Fibroblast of upper back skin (primary cell): ENCODE measurements around the gene UBE2N.
"Not testable (repeated sequence)": the region's sequence is repeated elsewhere in the genome, so short reads cannot be mapped to it uniquely, and the experiment has no call there.

Experiments used
- DNase-seq: peaks from one replicate; pipeline ENCODE4 v3.0.0-alpha.2; 2013

Gene UBE2N

DNA sequence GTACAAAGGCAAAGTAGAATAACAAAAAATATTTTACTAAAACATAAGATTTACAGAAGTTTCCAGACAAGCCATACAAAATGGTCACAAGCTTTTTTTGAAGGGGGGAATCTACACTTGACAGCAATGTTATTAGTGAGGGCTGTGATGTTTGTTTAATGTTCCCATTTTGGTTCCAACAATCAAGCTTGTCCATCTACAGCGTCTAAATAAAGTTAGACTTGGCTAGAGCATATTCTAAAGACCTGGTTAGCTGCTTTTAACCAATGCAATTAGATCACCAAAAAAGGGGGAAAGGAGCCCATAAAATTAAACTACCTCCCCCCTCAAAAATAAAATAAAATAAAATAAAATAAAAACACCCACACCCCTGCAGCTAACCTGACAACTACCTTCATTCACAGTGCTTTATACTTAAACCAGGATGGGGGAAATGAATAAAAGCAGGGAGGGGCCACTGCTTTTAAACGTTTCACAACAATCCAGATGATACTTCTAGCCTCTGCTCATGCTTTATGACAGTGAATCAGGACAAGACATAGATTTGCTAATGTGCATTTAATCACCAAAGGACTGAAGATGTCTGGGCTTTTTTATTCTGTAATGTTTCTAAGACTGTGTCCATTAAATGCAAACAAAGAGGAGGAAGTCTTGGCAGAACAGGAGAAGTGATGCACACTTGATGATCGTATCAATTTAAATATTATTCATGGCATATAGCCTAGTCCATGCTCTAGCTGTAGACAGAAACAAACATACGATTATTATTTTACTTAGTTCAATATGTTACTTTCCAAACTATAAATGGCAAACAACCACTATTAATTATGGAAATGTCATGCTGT is 32.2 kb downstream of the UBE2N start:
- DNase-seq, result not testable (repeated sequence)

DNA sequence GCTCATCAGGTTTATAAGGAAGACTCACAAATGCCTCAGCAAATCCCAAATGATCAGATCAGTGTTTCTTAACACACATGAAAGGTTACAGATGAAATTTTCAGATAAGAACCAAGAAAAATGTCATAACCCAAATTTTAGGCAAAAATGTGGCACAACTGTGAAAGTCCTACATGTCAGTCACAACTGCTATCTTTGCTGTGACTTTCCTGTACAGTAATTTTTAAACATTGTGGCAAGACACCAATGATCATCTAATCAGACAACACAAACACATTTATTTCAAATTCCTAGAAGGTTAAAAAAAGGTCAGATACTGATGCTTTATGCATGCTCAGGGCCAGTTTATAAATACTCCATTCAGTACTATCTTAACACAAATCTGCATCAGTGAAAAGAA is 32.9 kb downstream of the UBE2N start:
- no peak for DNase-seq

DNA sequence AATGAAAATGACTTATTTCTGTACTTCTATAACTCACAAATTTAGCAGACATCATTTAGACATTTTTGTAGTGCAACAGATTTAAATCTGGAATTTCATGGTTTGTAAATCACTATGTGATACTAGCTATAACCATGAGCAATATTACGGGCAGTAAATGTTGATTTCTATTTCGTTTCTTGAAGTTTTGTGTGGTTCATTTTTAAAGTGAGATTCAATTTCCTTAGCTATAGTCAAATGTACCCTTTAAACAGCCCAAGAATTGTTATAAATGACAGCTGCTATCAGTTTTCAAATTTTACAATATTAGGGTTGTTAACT is 33.8 kb downstream of the UBE2N start:
- DNase-seq, result no peak

DNA sequence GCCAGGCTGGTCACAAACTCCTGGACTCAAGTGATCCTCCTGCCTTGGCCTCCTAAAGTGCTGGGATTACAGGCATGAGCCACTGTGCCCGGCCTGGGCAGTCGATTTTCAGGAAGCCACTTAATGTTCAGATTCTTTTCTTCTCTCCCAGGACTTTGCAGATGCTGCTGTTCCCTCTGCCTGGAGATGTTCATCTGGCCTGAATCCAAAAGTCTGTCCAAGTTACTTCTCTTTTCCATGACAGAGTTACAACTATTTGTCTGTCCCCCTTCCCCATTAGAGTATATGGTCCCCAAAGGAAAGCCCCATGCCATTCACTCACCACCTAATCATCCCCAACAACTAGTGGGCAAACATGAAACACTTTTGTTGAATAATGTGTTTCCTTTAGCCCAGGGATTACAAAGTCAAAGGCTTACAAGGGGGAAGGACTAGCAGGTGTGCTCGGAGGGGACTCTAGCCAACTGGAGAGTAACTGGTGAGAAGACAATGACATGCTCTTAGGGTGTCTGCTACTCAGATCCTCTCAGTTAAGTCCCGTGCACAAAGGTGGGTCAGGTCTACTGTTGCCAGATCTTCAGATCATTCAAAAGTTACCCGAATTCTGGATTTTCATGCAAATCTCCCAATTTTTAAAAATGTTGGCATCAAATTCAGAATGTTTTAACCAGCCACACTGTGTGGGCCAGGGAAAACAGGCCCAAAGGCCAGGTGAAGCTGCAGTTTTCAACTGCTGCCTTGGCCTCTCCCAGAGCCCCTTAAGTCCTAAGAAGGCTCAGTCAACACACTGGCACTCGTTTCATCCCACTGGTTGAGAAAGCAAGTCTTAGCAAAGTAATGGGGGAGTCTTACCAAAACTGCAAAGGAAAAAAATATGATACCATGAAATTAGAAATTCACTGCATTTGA is 34.4 kb downstream of the UBE2N start:
- DNase-seq, result no peak

DNA sequence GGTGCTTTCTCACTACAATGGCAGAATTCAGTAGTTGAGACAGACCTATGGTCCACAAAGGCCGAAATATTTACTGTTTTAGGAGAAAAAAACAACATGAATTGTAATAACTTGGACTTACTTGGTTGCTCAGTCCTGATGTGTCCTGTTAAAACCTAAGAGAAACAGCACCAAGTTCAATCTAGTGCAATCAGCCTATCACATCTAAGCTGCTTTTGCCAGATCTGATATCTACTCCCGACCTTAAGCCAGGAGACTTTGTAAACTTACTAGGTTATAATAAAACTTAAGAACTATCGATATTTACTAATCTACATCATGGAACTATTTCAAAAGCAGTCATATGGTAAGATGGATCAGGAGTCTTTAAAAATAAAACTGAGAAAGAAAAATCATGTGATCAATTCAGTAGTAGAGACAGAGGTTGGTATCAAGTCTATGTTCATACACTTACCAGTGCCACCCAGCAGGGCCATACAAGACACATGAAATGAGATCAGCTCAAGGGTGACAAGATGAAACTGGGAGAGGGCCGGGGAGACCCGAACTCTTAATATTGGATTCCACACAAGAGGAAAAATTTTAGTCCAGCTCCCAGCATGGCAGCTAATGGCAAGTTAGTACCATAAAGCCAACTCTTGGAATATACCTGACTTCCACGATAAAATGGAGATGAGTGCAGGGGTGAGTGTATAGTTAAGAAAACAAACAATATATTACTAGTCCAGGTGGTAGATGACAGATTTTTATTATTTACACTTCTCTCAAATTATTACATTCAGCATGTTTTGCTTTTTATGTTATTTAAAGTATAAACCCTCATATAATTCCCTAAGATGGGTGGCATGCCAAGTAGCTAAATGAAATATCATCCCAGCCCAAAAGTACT is 36.5 kb downstream of the UBE2N start:
- no peak for DNase-seq

DNA sequence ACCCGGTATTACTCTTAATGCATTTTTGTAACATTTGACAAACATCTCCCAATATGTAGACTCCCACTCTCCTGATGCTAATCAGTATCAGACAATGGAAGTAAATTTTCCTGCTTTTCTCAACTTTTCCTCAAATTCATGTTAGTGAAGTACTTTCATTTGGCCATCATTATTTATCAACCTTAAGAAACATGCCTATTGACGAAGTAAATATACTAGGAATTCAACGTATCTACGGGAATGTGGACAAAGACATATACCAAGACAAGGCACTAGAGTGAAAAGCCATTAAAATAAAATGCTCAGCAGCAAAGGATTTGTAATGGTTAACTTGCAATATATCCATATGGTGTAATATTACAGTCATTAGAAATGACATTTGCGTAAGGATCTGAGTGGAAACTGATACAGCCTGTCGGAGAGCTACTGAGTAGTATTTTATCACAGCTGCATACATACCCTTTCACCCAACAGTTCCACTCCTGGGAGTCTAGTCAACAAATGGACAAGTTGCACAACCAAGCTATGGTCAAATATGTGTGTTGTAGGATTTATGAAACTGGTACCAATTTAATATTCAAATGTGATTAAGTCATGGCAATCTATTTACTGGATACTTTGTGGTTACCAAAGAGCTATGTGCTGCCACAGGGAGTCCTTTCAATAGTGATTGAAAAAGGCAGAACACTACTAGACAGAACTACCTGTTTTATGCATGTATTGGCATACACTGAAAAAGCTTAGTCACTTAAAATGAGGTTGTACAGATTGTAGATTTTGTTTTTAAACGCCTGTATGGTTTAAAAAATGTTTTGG is 37.6 kb downstream of the UBE2N start:
- DNase-seq, result peak; percentile 17

DNA sequence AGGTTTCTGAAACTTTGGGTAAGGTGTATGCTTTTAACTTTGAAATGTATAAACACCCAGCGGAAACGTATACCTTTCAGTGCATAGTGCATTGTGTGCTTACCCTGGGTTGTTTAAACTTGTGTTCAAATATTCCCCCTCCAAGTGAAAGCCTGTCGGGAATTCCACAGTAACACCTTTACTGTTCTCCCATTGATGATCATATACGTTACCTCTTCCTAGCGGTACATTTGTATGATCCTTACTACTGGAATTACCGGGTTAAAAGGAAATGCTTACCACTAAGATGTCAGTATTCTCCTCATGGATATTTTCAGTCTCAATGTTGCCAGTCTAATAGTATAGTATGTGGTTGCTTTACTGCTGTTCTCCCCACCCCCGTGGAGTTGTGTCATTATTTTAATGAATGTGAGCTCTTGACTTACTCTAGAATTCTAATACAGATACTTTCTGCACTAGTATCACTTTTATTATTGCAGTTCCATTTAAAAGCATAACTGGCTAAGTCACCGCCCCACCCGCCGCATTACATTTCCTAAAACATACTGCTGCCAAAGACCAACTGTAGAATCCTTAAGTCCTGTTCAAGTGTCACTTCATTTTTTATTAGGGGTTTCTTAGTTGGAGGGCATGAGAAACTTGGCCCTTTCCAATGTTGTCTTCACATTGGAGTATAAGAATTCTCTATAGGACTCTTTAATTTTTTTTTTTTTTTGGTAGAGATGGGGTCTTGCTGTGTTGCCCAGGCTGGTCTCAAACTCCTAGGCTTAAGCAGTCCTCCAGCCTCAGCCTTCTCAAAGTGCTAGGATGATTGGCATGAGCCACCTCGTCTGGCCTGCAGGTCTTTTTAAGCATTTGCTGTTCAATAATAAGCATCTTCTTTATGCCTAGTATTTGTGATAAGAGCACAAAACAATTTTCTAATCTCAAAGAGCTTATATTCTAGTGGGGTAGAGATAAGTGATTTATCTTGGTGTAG is 39.1 kb downstream of the UBE2N start:
- no peak for DNase-seq

DNA sequence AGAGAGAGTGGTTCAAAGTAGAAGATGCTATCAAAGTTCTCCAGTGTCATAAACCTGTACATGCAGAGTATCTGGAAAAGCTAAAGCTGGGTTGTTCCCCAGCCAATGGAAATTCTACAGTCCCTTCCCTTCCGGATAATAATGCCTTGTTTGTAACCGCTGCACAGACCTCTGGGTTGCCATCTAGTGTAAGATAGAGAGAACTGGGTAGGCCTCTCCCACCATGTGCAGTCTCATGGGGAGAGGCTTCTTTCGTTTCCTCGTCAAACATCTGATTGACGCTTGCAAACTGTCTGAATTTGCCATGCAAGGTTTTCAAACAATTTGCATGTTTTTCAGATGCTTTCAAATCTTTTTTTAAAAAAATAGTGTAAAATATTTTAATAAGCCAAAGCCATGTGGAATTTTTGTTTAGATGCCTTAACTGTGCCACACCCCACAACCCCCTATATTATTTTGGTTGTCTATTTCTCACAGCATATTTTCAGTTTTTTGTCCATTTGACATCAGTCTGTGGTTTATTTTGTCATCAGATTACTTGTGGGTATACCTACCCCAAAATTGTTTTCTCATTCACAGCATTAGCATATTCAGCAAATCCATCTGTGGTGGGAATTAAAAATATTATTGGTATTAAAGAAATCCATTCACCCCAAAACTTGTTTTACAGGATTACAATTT is 42.4 kb downstream of the UBE2N start:
- not testable (repeated sequence) for DNase-seq

DNA sequence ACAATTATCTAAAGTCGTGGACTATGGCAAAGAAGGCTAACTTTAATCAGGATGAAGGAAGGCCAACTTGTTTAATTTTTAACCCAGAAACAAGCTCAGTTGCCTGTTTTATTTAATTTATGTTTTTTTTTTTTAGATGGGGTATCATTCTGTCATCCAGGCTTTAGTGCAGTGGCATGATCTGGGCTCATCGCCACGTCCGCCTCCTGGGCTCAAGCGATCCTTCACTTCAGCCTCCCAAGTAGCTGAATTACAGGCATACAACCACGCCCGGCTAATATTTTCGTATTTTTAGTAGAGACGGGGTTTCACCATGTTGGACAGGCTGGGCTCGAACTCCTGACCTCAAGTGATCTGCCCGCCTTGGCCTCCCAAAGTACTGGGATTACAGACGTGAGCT is 44.3 kb downstream of the UBE2N start:
- DNase-seq, result no peak

DNA sequence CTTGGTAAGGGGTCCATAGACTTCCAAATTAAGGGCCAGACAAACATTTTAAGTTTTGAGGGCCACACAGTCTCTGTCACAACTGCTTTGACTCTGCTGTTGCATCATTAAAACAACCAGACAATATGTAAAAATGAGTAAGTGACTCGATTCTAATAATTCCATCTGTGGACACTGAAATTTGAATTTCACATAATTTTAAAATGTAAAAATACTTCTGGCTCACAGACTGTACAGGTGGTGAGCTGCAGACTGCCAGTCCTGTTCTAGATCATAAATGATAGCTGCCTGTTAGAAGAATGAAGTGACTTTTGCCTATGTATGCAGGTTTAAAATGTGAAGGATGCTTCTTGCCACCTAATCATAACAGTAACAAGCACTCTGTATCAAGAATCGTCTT is 48.3 kb downstream of the UBE2N start:
- no peak for DNase-seq

DNA sequence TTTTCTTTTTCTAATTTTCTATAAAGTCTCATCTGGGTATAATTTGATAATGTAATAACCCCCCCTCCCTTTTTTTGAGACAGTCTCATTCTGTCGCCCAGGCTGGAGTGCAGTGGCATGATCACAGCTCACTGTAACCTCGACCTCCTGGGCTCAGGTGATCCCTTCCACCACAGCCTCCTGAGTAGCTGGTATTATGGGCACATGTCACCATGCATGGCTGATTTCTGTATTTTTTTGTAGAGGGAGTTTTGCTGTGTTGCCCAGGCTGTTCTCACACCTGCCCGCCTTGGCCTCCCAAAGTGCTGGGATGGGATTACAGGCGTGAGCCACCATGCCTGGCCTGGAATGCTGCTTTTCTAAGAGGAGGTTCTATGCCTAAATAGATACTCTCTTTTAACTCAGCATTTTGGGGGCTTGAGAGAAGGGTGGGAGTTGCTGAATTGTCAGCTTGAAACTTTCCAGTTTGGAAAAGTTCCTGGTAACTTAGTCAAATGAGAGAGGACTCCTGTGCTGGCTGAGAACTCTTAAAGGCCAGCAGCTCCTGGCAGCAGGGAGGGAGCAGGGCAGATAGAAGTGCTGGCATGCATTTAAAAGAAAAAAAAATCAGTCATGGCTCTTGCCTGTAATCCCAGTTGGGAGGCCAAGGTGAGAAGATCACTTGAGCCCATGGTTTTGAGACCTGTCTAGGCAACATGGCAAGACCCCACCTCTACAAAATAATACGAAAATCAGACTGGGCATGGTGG is 51.0 kb downstream of the UBE2N start:
- DNase-seq, result no peak

DNA sequence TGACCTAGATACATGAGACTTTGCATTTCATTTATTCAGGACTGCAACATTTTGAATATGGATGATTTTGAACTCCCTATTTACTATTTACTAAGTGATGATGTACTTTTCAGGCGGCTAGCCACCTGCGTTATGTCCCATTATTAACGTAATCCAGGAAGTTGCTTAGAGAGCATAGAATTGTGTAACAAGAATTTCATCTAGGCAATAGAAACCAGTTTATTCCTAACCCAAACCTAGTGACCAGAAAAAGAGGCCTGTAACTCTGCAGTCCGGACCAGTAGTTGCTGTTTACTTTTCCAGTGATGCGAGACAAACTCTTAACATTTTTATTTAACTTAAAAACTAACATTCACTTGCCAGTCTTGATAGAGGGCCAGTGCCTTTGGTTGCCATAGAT is 51.7 kb downstream of the UBE2N start:
- no peak for DNase-seq

DNA sequence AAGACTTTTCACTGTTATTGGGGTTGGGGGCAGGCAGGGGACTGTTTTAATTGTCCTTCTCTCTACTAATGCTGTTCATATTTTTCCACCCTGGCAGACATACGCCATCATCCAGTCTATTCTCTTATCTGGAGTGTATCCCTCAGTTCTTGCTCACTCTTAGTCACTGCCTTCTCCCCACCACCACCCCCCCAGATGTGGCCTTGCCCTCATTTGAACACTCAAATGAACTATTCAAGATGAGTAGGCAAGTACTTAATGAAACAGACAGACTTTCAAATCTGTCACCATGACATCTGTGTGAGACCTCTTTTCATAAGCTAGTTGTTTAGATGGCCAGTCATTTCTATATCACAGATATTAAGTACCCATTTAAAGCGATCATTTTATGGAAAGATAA is 54.0 kb downstream of the UBE2N start:
- peak; percentile 42 for DNase-seq

DNA sequence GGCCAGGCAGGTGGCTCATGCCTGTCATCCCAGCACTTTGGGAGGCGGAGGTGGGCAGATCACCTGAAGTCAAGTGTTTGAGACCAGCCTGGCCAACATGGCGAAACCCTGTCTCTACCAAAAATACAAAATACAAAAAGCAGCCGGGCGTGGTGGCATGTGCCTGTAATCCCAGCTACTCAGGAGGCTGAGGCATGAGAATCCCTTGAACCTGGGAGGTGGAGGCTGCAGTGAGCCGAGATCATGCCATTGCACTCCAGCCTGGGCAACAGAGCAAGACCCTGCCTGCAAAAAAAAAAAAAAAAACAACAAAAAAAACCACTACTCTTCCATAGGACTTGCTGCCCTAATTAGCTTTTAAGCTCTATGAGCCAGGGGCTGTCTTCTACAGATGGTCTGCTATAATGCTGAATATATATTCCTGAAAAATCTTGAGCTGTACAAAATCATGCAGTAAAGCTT is 59.7 kb downstream of the UBE2N start:
- DNase-seq, result not testable (repeated sequence)

DNA sequence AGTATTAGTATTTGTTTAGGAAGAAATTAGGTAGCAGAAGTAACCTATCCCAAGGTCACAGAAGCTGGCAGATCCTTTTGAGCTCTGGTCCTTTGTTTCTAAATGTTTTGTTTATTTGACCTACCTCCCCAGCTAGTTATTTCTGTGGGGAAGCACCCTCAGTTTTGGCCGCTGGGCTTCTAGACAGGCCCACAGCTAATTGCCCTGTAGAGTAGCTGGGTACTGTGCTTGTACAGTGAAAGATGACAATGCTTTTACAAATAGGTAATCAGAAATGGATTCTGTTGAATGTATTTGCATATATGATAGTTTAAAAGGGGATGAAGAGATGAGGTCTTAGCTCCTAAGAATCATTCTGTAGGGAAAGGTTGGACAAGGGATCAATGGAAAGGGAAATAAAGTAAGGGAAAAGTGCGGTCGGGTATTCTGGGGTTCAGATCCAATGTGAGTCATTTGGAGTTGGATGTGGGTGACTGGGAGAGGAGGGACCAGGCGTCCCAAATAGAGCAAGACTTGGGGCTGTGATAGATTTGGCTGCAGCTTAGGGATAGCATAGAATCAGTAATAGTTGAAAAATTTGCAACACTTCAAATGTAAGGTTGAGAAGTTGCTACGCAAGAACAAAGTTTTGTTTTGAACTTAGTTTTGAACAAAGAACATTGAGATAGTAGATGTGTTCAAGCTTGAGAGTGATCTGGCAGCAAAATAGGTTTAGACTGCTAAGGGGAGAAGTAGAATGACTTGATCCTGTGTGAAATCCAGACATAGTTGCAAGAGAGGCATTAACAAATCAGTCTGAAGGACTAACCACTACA is 60.4 kb downstream of the UBE2N start:
- DNase-seq, result no peak

DNA sequence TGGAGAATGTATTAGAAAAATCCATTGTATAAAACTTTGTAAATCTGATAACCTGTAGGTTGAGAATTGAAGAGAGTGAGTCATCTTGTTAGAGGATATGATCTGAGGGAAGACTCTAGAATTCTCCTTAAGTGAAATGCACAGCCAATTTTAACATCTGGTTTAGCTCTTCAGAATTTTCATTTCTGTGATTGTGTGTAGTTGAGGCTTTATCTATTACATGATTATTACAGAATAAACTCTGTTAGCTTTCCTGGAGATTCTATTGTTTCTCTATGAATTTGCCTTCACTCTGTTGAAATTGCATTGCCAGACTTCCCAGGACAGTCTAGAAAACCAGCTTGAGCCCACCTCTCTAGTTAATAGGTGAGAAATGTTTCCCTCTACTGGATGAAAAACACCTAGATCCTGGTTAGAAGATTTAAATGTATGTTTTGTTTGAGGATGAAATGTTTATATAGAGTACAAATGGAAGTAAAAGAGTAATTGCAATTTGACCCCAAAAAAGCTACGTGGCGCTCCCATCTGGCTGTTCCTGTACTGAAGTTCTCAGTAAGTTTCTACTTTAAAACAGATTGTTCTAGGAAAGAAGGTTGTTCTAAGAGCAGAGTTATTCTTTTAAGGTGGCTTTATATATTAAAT is 61.1 kb downstream of the UBE2N start:
- DNase-seq, result peak; percentile 46

DNA sequence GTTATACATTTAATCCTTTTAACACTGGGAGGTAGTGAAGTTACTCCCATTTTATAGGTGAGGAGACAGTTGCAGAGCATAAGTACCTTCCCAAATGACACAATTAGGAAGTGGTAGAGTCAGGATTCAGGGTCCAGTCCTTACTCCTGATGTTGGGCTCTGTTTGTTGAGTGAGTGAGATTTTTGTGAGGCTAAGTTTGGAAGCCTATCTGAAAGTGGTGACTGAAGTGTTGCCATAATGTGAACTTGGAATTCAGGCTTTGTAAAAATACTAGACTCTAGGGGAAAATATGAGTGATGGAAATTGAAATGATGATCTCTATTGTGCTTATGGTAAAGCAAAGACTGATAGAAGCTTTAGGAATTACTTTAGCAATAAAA is 61.8 kb downstream of the UBE2N start:
- no peak for DNase-seq
